ENCODE results near the gene ST3GAL5. TPM values are rescaled to one million over a fixed set of nuclear protein-coding genes. Genes with fewer than 3 reads are reported as not detected.
"Not testable (repeated sequence)": the region's sequence is repeated elsewhere in the genome, so short reads cannot be mapped to it uniquely, and the experiment has no call there.

ST3GAL5 gene
- total RNA-seq, 1 donor from 2014 or later = 25.8 TPM

DNA sequence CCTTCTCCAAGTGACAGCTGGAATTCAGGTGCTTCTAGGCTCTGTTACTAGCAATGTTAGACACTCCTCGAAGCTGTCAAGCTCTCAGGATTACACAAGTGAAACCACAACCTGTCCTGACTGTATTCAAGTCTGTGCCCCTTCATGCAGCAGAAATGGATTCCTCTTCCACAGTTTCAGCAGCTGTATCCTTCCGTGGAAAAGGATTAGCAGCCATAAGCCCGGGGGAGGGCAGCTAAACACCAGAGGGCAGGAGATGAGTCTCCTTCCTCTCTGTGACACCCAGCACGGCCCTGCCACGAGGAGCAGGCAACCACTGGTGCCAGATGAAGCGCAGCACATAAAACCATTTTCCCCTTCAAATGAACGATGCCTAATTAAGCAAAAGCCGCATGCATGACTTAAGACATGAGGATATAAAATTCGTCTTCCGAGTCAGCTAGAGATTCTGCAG is 1.2 kb downstream of the ST3GAL5 start:
- H3K4me1 Mint-ChIP-seq = peaks cover 54% of the 10 kb centered on the region
- no peaks in the 10 kb centered on the region for H3K27me3 Mint-ChIP-seq (ENCODE audit: low read depth)
- peak overlapping the region; percentile 88 for H3K27ac Mint-ChIP-seq
- peaks cover 9% of the 10 kb centered on the region for H3K36me3 Mint-ChIP-seq
- no peaks in the 10 kb centered on the region for H3K9me3 Mint-ChIP-seq
- peak overlapping the region; percentile 73 for H3K4me3 Mint-ChIP-seq
- TF ChIP-seq, protein P1, sequence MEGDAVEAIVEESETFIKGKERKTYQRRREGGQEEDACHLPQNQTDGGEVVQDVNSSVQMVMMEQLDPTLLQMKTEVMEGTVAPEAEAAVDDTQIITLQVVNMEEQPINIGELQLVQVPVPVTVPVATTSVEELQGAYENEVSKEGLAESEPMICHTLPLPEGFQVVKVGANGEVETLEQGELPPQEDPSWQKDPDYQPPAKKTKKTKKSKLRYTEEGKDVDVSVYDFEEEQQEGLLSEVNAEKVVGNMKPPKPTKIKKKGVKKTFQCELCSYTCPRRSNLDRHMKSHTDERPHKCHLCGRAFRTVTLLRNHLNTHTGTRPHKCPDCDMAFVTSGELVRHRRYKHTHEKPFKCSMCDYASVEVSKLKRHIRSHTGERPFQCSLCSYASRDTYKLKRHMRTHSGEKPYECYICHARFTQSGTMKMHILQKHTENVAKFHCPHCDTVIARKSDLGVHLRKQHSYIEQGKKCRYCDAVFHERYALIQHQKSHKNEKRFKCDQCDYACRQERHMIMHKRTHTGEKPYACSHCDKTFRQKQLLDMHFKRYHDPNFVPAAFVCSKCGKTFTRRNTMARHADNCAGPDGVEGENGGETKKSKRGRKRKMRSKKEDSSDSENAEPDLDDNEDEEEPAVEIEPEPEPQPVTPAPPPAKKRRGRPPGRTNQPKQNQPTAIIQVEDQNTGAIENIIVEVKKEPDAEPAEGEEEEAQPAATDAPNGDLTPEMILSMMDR (IDR thresholded peaks at IDR 0.05; ENCODE audit: unreplicated experiment) = no peak
- no peak for DNase-seq (ENCODE audit: low spot score in 2 of 2, unreplicated experiment in 2 of 2)

DNA sequence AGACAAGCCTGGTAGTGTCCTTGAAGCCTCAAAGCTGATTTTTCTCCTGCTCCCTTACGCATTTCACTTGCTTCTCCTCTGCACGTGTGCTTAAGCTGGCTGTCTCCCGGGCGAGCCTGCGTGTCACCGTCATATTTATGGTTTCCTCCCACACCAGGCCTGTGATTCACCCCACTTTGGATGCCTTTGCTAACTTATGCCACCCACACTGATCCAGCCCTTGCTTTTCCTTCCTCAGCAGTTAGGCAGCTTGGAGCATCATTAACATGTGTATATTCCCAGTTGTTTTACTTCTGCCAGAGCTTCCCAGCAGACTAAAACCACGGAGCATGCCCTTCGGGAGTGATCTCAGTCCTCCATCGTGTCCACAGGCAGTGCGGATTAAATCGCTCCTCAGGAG is 2.2 kb downstream of the ST3GAL5 start:
- H3K4me3 Mint-ChIP-seq = peak overlapping the region; percentile 73
- peaks cover 14% of the 10 kb centered on the region for H3K36me3 Mint-ChIP-seq
- TF ChIP-seq, protein P1 (IDR thresholded peaks at IDR 0.05; ENCODE audit: unreplicated experiment) = no peak
- peak overlapping the region; percentile 88 for H3K27ac Mint-ChIP-seq
- peaks cover 3% of the 10 kb centered on the region for H3K9me3 Mint-ChIP-seq
- H3K27me3 Mint-ChIP-seq (ENCODE audit: low read depth) = no peaks in the 10 kb centered on the region
- H3K4me1 Mint-ChIP-seq = peaks cover 52% of the 10 kb centered on the region
- peak in 1 of 2 experiments; percentile 54 for DNase-seq (ENCODE audit: low spot score in 2 of 2, unreplicated experiment in 2 of 2)

DNA sequence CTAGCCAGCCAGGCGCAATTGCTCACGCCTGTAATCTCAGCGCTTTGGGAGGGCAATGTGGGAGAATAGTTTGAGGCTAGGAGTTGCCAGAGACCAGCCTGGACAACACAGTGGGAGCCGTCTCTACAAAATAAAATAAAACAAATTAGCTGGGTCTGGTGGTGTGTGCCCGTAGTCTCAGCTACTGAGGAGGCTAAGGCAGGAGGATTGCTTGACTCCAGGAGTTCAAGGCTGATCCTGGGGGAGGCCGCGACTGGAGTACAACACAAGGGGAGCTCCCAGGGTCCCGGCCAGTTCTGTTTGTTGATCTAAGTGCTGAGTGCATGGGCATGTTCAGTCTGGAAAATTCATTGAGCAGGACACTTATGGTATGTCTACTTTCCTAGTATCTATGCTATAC is 2.6 kb downstream of the ST3GAL5 start:
- Mint-ChIP-seq H3K4me1 (peaks cover 52% of the 10 kb centered on the region), H3K36me3 (peaks cover 19% of the 10 kb centered on the region), H3K9me3 (peaks cover 7% of the 10 kb centered on the region), H3K27ac (peak overlapping the region; percentile 64), H3K4me3 (no peak overlapping the region), H3K27me3 (ENCODE audit: low read depth) (no peaks in the 10 kb centered on the region)
- no peak for DNase-seq (ENCODE audit: low spot score in 2 of 2, unreplicated experiment in 2 of 2)
- TF ChIP-seq, protein P1 (IDR thresholded peaks at IDR 0.05; ENCODE audit: unreplicated experiment) = no peak

DNA sequence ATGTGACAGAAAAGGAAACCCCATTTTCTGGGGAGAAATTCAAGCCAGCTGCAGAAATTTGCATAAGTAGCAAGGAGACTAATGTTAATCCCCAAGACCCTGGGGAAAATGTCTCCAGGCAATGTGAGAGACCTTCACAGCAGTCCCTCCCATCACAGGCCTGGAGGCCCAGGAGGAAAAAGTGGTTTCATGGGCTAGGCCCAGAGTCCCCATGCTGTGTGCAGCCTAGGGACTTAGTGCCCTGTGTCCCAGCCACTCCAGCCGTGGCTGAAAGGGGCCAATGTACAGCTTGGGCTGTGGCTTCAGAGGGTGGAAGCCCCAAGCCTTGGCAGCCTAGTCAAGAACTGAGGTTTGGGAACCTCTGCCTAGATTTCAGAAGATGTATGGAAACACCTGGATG is 7.0 kb downstream of the ST3GAL5 start:
- Mint-ChIP-seq H3K9me3 (peaks cover 11% of the 10 kb centered on the region), H3K36me3 (peaks cover 24% of the 10 kb centered on the region), H3K4me1 (peaks cover 22% of the 10 kb centered on the region)
- not testable (repeated sequence) for H3K27me3 Mint-ChIP-seq (ENCODE audit: low read depth); DNase-seq (ENCODE audit: low spot score in 2 of 2, unreplicated experiment in 2 of 2); H3K27ac Mint-ChIP-seq; H3K4me3 Mint-ChIP-seq

DNA sequence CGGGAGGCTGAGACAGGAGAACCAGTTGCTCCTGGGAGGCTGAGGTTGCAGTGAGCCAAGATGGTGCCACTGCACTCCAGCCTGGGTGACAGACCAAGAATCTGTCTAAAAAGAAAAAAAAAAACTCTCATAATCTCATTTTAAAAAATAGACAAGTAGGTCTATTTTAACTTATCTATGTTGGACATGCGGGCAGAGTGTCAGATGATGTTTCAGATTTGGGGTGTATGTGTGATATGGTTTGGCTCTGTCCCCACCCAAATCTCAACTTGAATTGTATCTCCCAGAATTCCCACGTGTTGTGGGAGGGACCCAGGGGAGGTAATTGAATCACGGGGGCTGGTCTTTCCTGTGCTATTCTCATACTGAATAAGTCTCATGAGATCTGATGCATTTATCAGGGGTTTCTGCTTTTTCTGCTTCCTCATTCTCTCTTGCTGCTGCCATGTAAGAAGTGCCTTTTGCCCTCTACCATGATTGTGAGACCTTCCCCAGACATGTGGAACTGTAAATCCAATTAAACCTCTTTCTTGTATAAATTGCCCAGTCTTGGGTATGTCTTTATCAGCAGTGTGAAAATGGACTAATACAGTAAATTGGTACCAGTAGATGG is 8.0 kb downstream of the ST3GAL5 start:
- H3K9me3 Mint-ChIP-seq = peaks cover 11% of the 10 kb centered on the region
- not testable (repeated sequence) for DNase-seq (ENCODE audit: low spot score in 2 of 2, unreplicated experiment in 2 of 2)

DNA sequence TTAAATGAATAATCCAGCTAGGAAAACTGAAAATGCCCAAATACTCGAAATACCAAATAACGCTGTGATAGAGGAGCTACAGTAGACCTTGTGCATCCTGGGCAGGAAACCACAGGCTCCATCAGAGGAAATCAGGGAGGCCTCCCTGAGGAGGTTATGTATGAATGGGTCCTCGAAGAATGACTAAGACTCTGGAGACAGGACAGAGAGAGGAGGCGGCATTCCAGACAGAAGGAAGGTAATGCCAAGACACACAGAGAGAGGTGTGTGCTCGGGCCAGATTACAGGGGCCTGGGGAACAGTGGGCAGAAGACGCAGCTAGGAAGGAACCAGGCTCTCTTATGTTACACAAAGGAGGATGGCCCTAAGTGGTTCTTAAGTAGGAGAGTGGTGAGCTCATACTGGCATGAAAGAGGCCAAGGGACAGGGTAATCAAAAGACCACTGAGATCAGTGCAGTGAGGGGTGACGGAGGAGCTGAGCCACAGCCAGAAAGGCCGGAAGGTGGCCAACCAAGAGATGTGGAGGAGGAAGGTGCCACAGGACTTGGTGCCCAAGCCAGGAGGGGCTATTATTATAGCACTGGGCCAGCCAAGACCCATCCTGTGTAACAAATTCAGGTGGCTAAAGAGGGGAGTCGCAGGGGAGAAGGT is 9.9 kb downstream of the ST3GAL5 start:
- Mint-ChIP-seq H3K36me3 (peaks cover 24% of the 10 kb centered on the region), H3K4me1 (no peaks in the 10 kb centered on the region), H3K4me3 (no peak overlapping the region), H3K27me3 (ENCODE audit: low read depth) (no peaks in the 10 kb centered on the region), H3K9me3 (peaks cover 11% of the 10 kb centered on the region), H3K27ac (no peak overlapping the region)
- TF ChIP-seq, protein P1 (IDR thresholded peaks at IDR 0.05; ENCODE audit: unreplicated experiment) = no peak
- DNase-seq (ENCODE audit: low spot score in 2 of 2, unreplicated experiment in 2 of 2) = no peak

More for the DNA sequence above, 8.0 kb downstream of the ST3GAL5 start:
- Mint-ChIP-seq H3K4me1 (peaks cover 13% of the 10 kb centered on the region), H3K36me3 (peaks cover 24% of the 10 kb centered on the region)
- not testable (repeated sequence) for H3K27me3 Mint-ChIP-seq (ENCODE audit: low read depth); H3K4me3 Mint-ChIP-seq; H3K27ac Mint-ChIP-seq

All from mesothelial cell of epicardium (in vitro differentiated cells).